ENCODE results near the gene PLEKHG2. TPM values are rescaled to one million over a fixed set of nuclear protein-coding genes. Genes with fewer than 3 reads are reported as not detected.

The PLEKHG2 gene
- total RNA-seq, 1 donor from 2014 or later: 22.3 TPM

- no peak for TF ChIP-seq CTCF (conservative IDR thresholded peaks at IDR 0.05; ENCODE audit: low read depth, low read length)
- DNase-seq (ENCODE audit: low read depth): no peak
- no peak overlapping the region for H3K4me3 ChIP-seq (ENCODE audit: low read depth, low read length)
Measured at GRCh38 chr19:39398297-39398864, 14.1 kb upstream of the PLEKHG2 start.

GRCh38 chr19:39399668-39400050, 12.8 kb upstream of the PLEKHG2 start:
- TF ChIP-seq CTCF (conservative IDR thresholded peaks at IDR 0.05; ENCODE audit: low read depth, low read length): no peak
- H3K4me3 ChIP-seq (ENCODE audit: low read depth, low read length): no peak overlapping the region
- no peak for DNase-seq (ENCODE audit: low read depth)

- no peak for TF ChIP-seq CTCF (conservative IDR thresholded peaks at IDR 0.05; ENCODE audit: low read depth, low read length)
- no peak for DNase-seq (ENCODE audit: low read depth)
Measured at GRCh38 chr19:39400061-39400460, 12.4 kb upstream of the PLEKHG2 start.

GRCh38 chr19:39401070-39401548, 11.4 kb upstream of the PLEKHG2 start:
- H3K4me3 ChIP-seq (ENCODE audit: low read depth, low read length): no peak overlapping the region
- TF ChIP-seq CTCF (conservative IDR thresholded peaks at IDR 0.05; ENCODE audit: low read depth, low read length): no peak
- no peak for DNase-seq (ENCODE audit: low read depth)

More at GRCh38 chr19:39400061-39400460, 12.4 kb upstream of the PLEKHG2 start:
- H3K4me3 ChIP-seq (ENCODE audit: low read depth, low read length): no peak overlapping the region

GRCh38 chr19:39401549-39402345, 10.7 kb upstream of the PLEKHG2 start:
- peak overlapping the region; percentile 54 for H3K4me3 ChIP-seq (ENCODE audit: low read depth, low read length)
- peak; percentile 80 for DNase-seq (ENCODE audit: low read depth)
- TF ChIP-seq CTCF (conservative IDR thresholded peaks at IDR 0.05; ENCODE audit: low read depth, low read length): no peak

GRCh38 chr19:39402346-39403300, 9.8 kb upstream of the PLEKHG2 start:
- peak overlapping the region; percentile 54 for H3K4me3 ChIP-seq (ENCODE audit: low read depth, low read length)
- DNase-seq (ENCODE audit: low read depth): no peak
- TF ChIP-seq CTCF (conservative IDR thresholded peaks at IDR 0.05; ENCODE audit: low read depth, low read length): no peak

Measured in epithelial cell of proximal tubule (primary cell).